Mammary epithelial cell (primary cell): ENCODE measurements around the gene TMEM115.

ENCODE experiments used
- EZH2 ChIP-seq: IDR thresholded peaks from 2 replicates; pipeline ENCODE4 v1.6.1; 2012; ENCODE audit warnings: low read length, inconsistent platforms, borderline replicate concordance
- TF ChIP-seq, protein P1 (sequence below), 2 donors: IDR thresholded peaks in 1 of 2; conservative IDR thresholded peaks in 1 of 2; 2 replicates each; pipeline ENCODE4 v1.5.1; 2011 to 2012; ENCODE audit warnings: inconsistent platforms in 2 of 2, low read length in 2 of 2, mild to moderate bottlenecking in 2 of 2, control low read depth in 1 of 2, low read depth in 1 of 2; ENCODE audit not compliant: insufficient read depth in 1 of 2; ENCODE audit errors: extremely low read depth in 1 of 2

DNA sequence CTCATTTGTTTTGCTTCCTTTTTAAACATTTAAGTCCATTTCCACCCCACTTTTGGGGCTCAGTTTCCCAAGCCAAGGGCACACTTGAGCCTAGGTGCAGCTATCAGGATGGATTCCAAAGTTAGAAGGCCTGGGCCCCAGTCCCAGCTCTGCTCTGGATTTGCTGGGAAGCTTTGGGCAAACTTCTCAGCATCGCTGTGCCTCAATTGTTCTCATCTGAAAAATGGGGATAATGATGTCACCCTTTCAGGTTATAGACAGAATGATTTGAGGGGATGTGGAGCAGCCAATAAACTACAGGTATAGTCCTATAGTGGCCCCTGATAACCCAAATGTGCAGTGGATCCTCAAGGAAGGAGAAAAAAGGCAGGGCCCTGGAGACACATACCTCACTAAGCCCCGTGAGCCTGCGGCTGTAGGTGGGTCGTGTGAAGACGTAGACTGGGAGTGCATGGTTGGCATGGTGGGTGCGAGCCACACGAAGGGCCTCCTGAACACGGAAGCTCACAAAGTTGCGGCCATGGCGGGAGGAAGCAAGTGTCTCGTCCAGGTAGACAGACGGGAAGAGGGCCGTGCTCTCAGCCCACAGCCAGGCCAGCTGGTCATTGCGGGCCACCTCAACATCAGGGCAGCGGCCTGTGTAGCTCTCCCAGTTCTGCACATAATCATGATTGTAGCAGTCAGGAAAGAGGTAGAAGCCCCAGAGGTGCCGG, 40.0 kb downstream of the TMEM115 start:
- TF ChIP-seq, protein P1, sequence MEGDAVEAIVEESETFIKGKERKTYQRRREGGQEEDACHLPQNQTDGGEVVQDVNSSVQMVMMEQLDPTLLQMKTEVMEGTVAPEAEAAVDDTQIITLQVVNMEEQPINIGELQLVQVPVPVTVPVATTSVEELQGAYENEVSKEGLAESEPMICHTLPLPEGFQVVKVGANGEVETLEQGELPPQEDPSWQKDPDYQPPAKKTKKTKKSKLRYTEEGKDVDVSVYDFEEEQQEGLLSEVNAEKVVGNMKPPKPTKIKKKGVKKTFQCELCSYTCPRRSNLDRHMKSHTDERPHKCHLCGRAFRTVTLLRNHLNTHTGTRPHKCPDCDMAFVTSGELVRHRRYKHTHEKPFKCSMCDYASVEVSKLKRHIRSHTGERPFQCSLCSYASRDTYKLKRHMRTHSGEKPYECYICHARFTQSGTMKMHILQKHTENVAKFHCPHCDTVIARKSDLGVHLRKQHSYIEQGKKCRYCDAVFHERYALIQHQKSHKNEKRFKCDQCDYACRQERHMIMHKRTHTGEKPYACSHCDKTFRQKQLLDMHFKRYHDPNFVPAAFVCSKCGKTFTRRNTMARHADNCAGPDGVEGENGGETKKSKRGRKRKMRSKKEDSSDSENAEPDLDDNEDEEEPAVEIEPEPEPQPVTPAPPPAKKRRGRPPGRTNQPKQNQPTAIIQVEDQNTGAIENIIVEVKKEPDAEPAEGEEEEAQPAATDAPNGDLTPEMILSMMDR (conservative IDR thresholded peaks at IDR 0.05 in 1 of 2, IDR thresholded peaks at IDR 0.05 in 1 of 2; ENCODE audit: extremely low read depth in 1 of 2, insufficient read depth in 1 of 2, low read depth in 1 of 2, low read length in 2 of 2): no peak
- no peak for TF ChIP-seq EZH2
